WTC11 (cell line): ENCODE data around the gene MPDZ.

Source experiments
- CTCF ChIP-seq: fragments of 200-600 bp; IDR thresholded peaks from 2 replicates; pipeline ENCODE4 v1.8.0; 2022; ENCODE audit warnings: antibody characterized with exemption
- ELF4 ChIP-seq: sonication (generic); formaldehyde crosslinking; IDR thresholded peaks from 2 replicates; pipeline ENCODE4 v1.8.1; 2022; ENCODE audit warnings: low read depth, mild to moderate bottlenecking, moderate library complexity, missing genetic modification reagents
- JUN ChIP-seq: sonication (generic); formaldehyde crosslinking; IDR thresholded peaks from 2 replicates; pipeline ENCODE4 v1.8.0; 2023; ENCODE audit warnings: mild to moderate bottlenecking, missing genetic modification reagents
- USF2 ChIP-seq: sonication (generic); formaldehyde crosslinking; IDR thresholded peaks from 2 replicates; pipeline ENCODE4 v1.8.1; 2023; ENCODE audit warnings: mild to moderate bottlenecking, missing genetic modification reagents, moderate library complexity
- ZNF263 ChIP-seq: sonication (generic); formaldehyde crosslinking; IDR thresholded peaks from 2 replicates; pipeline ENCODE4 v1.8.1; 2022; ENCODE audit warnings: low read depth, mild to moderate bottlenecking, moderate library complexity, missing genetic modification reagents

- TF ChIP-seq ZNF263 (CRISPR knock-in tag) (no peak), JUN (CRISPR knock-in tag) (no peak), CTCF (no peak), ELF4 (CRISPR knock-in tag) (no peak), USF2 (no peak)
These were observed 92.7 kb downstream of the MPDZ start for GRCh38 chr9:13186774-13187173.
